IPS-18c (cell line): ENCODE measurements around the gene CPPED1.

Experiments used
- H3K4me3 ChIP-seq: 2 replicates; pipeline ENCODE4 v1.7.0; 2013; ENCODE audit warnings: low read depth, mild to moderate bottlenecking, low read length, moderate library complexity; ENCODE audit not compliant: insufficient read depth
- H3K9me3 ChIP-seq: one replicate; pipeline ENCODE4 v1.6.1; 2013; ENCODE audit warnings: mild to moderate bottlenecking, low read length, moderate library complexity; ENCODE audit not compliant: control insufficient read depth, insufficient read depth

The CPPED1 gene

DNA sequence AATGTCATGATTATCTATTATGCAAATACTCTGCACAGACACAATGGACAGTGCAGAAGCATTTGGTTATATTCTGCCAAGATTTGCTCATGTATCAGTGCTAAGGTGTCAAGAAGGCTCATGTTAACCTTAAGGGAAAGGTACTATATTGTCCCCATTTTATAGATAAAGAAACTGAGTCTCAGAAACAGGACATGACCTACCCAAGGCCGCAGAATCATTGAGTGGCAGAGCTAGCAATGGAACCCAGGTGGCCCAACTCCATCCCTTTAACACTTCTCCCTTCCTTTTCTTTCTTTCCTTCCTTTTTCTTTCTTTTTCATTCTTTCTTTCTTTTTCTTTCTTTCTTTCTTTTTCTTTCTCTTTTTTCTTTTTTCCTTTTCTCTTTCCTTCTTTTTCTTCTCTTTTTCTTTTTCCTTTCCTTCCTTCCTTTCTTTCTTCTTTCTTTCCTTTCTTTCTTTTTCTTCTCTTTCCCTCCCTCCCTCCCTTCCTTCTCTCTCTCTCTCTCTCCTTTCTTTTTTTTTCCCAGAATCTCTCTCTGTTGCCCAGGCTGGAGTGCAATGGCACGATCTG lies 149.8 kb downstream of the CPPED1 start:
- H3K9me3 ChIP-seq = no peaks in the 10 kb centered on the region
- no peak overlapping the region for H3K4me3 ChIP-seq

DNA sequence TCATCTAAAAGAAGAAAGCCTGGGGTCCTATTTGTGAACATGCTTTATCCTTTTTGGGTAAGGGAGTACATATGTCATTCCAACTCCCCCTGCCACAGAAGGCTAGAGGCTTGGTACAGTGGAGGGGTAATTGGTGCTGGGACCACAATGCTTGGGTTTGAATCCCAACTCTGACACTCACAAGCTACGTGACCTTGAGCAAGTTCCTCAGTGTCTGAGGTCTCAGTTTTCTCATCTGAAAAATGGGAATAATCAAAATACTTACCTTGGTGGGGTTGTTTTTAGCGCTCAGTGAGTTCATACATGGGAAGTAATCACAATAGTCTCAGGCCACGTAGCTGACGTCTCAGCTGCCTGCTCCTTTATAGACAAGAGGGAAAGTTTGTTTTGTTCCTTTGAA lies 150.8 kb downstream of the CPPED1 start:
- no peaks in the 10 kb centered on the region for H3K9me3 ChIP-seq
- H3K4me3 ChIP-seq = no peak overlapping the region

GRCh38 chr16:12651765-12652512 lies 151.7 kb downstream of the CPPED1 start:
- H3K4me3 ChIP-seq = no peak overlapping the region
- no peaks in the 10 kb centered on the region for H3K9me3 ChIP-seq

DNA sequence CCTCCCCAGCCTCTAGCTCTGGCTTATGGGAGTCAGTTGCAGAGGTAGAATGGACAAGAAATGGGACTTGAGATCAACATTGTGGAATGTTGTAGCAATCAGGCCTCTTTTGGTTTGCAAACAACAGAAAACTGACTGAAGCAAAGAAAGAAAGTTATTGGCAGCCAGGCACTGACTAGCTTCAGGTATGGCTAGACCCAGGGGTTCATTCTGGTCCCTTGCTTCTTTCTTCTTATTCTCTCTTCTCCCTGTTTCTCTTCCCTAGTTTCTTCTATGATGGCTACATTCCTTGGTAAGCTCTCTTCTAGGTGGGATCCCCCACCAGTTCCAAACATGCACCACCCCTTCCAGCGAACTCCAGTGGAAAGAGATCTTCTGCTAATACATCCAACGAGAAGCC lies 154.3 kb downstream of the CPPED1 start:
- Histone ChIP-seq H3K9me3 (no peaks in the 10 kb centered on the region), H3K4me3 (no peak overlapping the region)

GRCh38 chr16:12646490-12647274 lies 157.0 kb downstream of the CPPED1 start:
- Histone ChIP-seq H3K9me3 (no peaks in the 10 kb centered on the region), H3K4me3 (no peak overlapping the region)

- no peak overlapping the region for H3K4me3 ChIP-seq
- no peaks in the 10 kb centered on the region for H3K9me3 ChIP-seq
Measured at GRCh38 chr16:12646098-12646489, 157.6 kb downstream of the CPPED1 start.

DNA sequence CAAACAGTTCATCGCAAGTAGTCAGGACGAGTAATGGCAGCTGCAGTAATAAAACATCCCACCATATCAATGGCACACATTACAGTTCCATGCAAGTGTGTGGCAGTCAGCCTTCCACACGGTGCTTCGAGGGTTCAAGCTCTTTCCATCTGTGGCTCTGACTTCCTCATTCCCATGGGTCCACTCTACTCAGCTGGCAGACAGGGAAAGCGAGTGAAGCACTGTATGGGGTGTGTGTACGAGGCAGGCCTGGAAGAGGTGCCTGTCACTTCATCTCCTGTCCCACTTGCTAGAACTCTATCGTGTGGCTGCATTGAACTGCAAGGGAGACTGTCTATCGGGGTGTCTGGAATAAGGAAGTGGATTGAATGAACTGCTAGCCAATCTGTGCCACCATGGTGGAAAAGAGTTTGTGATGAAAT lies 160.6 kb downstream of the CPPED1 start:
- Histone ChIP-seq H3K4me3 (no peak overlapping the region), H3K9me3 (no peaks in the 10 kb centered on the region)

GRCh38 chr16:12639044-12639443 lies 164.6 kb downstream of the CPPED1 start:
- no peak overlapping the region for H3K4me3 ChIP-seq
- no peaks in the 10 kb centered on the region for H3K9me3 ChIP-seq

DNA sequence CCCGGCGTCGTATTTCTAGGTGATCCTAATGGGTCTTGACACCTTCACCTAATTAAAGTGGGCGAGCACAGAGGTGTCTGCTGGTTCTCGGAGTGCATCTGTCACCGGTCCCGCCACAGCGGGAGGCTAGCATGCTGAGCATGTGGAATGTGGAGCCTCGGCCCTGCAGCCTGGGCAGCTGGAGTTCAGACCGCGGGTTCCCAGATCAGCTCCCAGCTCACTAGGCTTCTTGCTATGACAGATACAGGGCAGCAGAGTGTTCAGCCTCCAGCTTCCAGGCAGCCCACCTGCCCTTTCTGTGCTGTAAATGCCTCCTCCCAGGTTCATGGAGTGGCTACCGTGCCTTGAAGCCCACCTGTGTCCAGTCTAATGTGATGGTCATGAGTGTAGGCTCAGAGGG lies 166.7 kb downstream of the CPPED1 start:
- no peak overlapping the region for H3K4me3 ChIP-seq
- peaks cover 2% of the 10 kb centered on the region for H3K9me3 ChIP-seq

GRCh38 chr16:12629271-12629670 lies 174.4 kb downstream of the CPPED1 start:
- Histone ChIP-seq H3K4me3 (no peak overlapping the region), H3K9me3 (peaks cover 2% of the 10 kb centered on the region)

DNA sequence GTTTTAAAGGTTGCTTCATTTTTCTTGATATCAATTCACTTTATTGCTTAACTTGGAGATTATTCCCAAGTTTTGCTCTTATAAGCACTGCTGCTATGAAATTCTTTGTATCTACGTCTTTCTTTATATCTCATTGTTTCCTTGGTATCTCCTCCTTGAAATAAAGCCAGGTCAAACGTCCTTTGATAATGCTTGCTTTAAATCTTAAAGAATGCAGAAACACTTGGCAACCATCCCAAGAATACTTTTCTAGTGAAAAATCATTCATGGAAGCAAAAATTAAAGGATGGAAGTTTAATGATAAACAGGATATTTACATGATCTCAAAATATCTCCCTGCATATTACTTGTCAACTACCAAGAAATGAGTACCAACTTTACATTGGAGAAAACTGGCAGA lies 175.2 kb downstream of the CPPED1 start:
- H3K9me3 ChIP-seq = no peaks in the 10 kb centered on the region

GRCh38 chr16:12627394-12627793 lies 176.3 kb downstream of the CPPED1 start:
- no peak overlapping the region for H3K4me3 ChIP-seq
- no peaks in the 10 kb centered on the region for H3K9me3 ChIP-seq

More for the DNA sequence above, 175.2 kb downstream of the CPPED1 start:
- H3K4me3 ChIP-seq = no peak overlapping the region

DNA sequence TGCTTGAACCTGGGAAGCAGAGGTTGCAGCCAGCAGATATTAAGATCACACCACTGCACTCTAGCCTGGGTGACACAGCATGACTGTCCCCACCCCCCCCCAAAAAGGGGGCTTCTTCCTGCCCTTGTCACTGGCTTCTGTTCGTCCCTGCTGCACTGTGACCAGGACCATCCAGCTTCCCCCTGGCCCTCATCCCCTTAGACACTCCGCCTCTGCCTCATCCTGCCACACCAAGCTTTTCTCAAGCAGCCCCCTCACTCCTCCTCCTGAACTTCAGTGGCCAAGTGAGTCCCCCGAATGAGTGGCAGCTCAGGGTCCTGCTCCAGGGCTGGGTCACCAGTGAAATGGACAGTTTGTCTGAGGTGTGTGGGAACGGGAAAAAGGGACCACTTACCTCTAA lies 177.3 kb downstream of the CPPED1 start:
- H3K4me3 ChIP-seq = no peak overlapping the region
- no peaks in the 10 kb centered on the region for H3K9me3 ChIP-seq

DNA sequence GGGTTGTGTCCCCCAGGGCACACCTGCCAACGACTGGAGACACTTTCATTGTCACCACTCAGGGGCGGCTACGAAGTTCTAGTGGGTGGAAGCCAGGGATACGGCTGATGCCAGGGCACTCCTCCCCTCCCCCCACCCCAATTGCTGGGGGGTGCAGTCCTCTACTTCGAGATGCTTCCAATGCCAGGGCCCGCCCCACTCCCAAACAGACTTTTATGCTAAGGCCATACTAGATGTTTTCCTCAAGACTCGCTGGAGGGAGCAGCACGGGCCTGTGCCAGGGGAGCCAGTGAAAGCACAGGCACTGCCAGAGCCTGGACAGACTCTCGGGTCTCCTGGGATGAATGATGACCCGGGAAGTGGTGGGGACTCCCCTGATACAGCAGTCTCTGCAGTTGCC lies 178.0 kb downstream of the CPPED1 start:
- H3K4me3 ChIP-seq = no peak overlapping the region
- no peaks in the 10 kb centered on the region for H3K9me3 ChIP-seq

DNA sequence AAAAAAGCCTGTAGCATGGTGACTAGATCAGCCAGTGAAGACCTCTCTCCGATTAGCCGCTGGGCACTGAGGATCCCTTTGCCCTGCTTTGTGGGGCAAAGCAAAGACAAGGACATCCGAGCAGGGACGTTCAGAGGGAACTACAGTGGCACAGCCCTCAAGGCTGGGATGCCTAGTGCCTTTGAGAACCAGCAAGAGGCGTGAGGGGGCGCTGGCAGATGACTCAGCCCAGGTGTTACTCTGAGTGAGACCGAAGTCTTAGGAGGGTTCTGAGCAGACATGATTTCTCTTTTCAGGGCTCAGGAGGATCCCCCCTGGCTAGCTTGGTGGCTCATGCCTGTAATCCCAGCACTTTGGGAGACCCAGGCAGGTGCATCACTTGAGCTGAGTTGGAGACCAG lies 178.6 kb downstream of the CPPED1 start:
- H3K9me3 ChIP-seq = no peaks in the 10 kb centered on the region

DNA sequence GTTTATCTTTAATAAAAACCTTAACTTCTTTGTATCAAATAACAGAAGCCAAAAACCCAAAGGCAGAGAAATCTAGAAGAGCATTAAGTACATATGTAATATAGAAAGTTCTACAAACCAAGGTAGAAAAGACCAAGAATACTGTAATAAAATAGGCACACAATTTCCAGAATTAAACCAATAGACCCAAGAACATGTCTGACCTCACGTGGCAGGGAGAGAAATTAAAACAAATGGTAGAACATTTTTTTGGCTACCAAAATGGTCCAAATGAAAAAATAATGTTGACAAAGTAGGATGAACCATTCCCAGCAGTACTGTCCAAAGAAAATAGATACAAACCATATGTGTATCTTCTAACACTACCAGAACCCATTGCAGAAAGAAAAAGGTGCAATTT lies 183.5 kb downstream of the CPPED1 start:
- H3K4me3 ChIP-seq = no peak overlapping the region

More for the DNA sequence above, 178.6 kb downstream of the CPPED1 start:
- H3K4me3 ChIP-seq = no peak overlapping the region

GRCh38 chr16:12618515-12618914 lies 185.2 kb downstream of the CPPED1 start:
- H3K9me3 ChIP-seq = no peaks in the 10 kb centered on the region
- H3K4me3 ChIP-seq = no peak overlapping the region

More for the DNA sequence above, 183.5 kb downstream of the CPPED1 start:
- no peaks in the 10 kb centered on the region for H3K9me3 ChIP-seq

DNA sequence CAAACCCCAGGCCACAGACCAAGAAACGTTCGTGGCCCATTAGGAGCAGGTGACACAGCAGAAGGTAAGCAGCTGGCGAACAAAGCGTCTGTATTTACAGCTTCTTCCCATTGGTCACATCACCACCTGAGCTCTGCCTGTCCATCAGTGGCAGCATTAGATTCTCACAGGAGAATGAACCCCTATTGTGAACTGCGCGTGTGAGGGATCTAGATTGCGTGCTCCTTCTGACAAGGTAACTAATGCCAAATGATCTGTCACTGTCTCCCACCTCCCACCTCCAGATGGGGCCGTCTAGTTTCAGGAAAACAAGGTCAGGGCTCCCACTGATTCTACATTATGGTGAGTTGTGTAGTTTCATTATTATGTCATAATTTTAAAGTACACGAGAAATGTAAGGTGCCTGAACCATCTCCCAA lies 186.3 kb downstream of the CPPED1 start:
- H3K4me3 ChIP-seq = no peak overlapping the region
- no peaks in the 10 kb centered on the region for H3K9me3 ChIP-seq
